H9 (cell line): ENCODE measurements around the gene CCDC7. TPM values are rescaled to one million over a fixed set of nuclear protein-coding genes. Genes with fewer than 3 reads are reported as not detected.

Experiments used
- DNase-seq: peaks from one replicate; pipeline ENCODE4 v3.0.0-alpha.2; 2017
- H2AFZ ChIP-seq: one replicate; pipeline ENCODE4 v1.6.1; 2013; ENCODE audit warnings: mild to moderate bottlenecking, low read length, control low read depth, moderate library complexity
- H2AK5ac ChIP-seq: 2 replicates; pipeline ENCODE4 v1.6.1; 2013; ENCODE audit warnings: low read length, control low read depth, mixed read lengths; ENCODE audit not compliant: insufficient read length
- H2BK120ac ChIP-seq: one replicate; pipeline ENCODE4 v1.6.1; 2013; ENCODE audit warnings: low read depth, mild to moderate bottlenecking, low read length, control low read depth, inconsistent platforms; ENCODE audit not compliant: poor library complexity, severe bottlenecking
- H2BK12ac ChIP-seq: 2 replicates; pipeline ENCODE4 v1.6.1; 2013; ENCODE audit warnings: low read length, control low read depth, mixed read lengths, low read depth; ENCODE audit not compliant: insufficient read length
- H2BK15ac ChIP-seq: 2 replicates; pipeline ENCODE4 v1.6.1; 2013; ENCODE audit warnings: low read depth, low read length, control low read depth
- H2BK20ac ChIP-seq: one replicate; pipeline ENCODE4 v1.6.1; 2013; ENCODE audit warnings: low read depth, mild to moderate bottlenecking, low read length, control low read depth, inconsistent platforms; ENCODE audit not compliant: poor library complexity, severe bottlenecking
- H2BK5ac ChIP-seq: 2 replicates; pipeline ENCODE4 v1.6.1; 2013; ENCODE audit warnings: low read length, control low read depth, mixed read lengths; ENCODE audit not compliant: insufficient read length
- H3K14ac ChIP-seq: 2 replicates; pipeline ENCODE4 v1.6.1; 2013; ENCODE audit warnings: low read length, control low read depth; ENCODE audit not compliant: insufficient read depth
- H3K18ac ChIP-seq: 2 replicates; pipeline ENCODE4 v1.6.1; 2013; ENCODE audit warnings: low read depth, mild to moderate bottlenecking, mixed read lengths, low read length, control low read depth; ENCODE audit not compliant: insufficient read length
- H3K23ac ChIP-seq: 2 replicates; pipeline ENCODE4 v1.6.1; 2013; ENCODE audit warnings: low read length, control low read depth, mixed read lengths, low read depth; ENCODE audit not compliant: insufficient read length
- H3K23me2 ChIP-seq: 2 replicates; pipeline ENCODE4 v1.6.1; 2013; ENCODE audit warnings: low read depth, mild to moderate bottlenecking, mixed read lengths, low read length, control low read depth; ENCODE audit not compliant: insufficient read length, poor library complexity, severe bottlenecking
- H3K27ac ChIP-seq: 2 replicates; pipeline ENCODE4 v1.5.1; 2013; ENCODE audit warnings: low read length, control low read depth, mixed read lengths, low read depth; ENCODE audit not compliant: insufficient read length
- H3K27me3 ChIP-seq: 2 replicates; pipeline ENCODE4 v1.6.1; 2013; ENCODE audit warnings: low read length, control low read depth, inconsistent platforms; ENCODE audit not compliant: insufficient read depth
- H3K4ac ChIP-seq: 2 replicates; pipeline ENCODE4 v1.6.1; 2013; ENCODE audit warnings: low read depth, mild to moderate bottlenecking, control low read depth, inconsistent platforms, low read length, moderate library complexity
- H3K4me1 ChIP-seq: 2 replicates; pipeline ENCODE4 v1.6.1; 2013; ENCODE audit warnings: low read length, control low read depth, inconsistent platforms; ENCODE audit not compliant: insufficient read depth
- H3K4me2 ChIP-seq: 2 replicates; pipeline ENCODE4 v1.6.1; 2013; ENCODE audit warnings: low read length, control low read depth, mixed read lengths; ENCODE audit not compliant: insufficient read length, insufficient read depth
- H3K56ac ChIP-seq: 2 replicates; pipeline ENCODE4 v1.6.1; 2013; ENCODE audit warnings: low read depth, mild to moderate bottlenecking, mixed read lengths, low read length, control low read depth; ENCODE audit not compliant: insufficient read length
- H3K79me1 ChIP-seq: 2 replicates; pipeline ENCODE4 v1.6.1; 2013; ENCODE audit warnings: low read depth, mild to moderate bottlenecking, moderate library complexity, low read length, control low read depth, inconsistent platforms; ENCODE audit not compliant: insufficient read depth, poor library complexity, severe bottlenecking
- H3K79me2 ChIP-seq: 2 replicates; pipeline ENCODE4 v1.6.1; 2013; ENCODE audit warnings: low read length, control low read depth, inconsistent platforms; ENCODE audit not compliant: insufficient read depth
- H3K9ac ChIP-seq: 2 replicates; pipeline ENCODE4 v1.6.1; 2013; ENCODE audit warnings: low read length, control low read depth, mixed read lengths; ENCODE audit not compliant: insufficient read length; ENCODE audit errors: extremely low read depth
- H3K9me3 ChIP-seq: one replicate; pipeline ENCODE4 v1.6.1; 2013; ENCODE audit warnings: low read depth, low read length, inconsistent platforms; ENCODE audit not compliant: control insufficient read depth
- H3T11ph ChIP-seq: one replicate; pipeline ENCODE4 v1.6.1; 2013; ENCODE audit warnings: mild to moderate bottlenecking, low read length, control low read depth, inconsistent platforms
- H4K20me1 ChIP-seq: one replicate; pipeline ENCODE4 v1.6.1; 2013; ENCODE audit not compliant: control insufficient read depth, insufficient read length, insufficient read depth
- H4K5ac ChIP-seq: 2 replicates; pipeline ENCODE4 v1.6.1; 2013; ENCODE audit warnings: low read depth, mild to moderate bottlenecking, mixed read lengths, low read length, control low read depth; ENCODE audit not compliant: insufficient read length
- H4K8ac ChIP-seq: replicated peaks from 2 replicates; pipeline ENCODE4 v1.6.1; 2013; ENCODE audit warnings: low read length, control low read depth, mixed read lengths, low read depth; ENCODE audit not compliant: insufficient read length
- H4K91ac ChIP-seq: 2 replicates; pipeline ENCODE4 v1.6.1; 2013; ENCODE audit warnings: low read depth, mild to moderate bottlenecking, moderate library complexity, mixed read lengths, low read length, control low read depth; ENCODE audit not compliant: insufficient read length
- H3K27ac Mint-ChIP-seq, 3 experiments: 2 replicates in 2 of 3; 3 replicates in 1 of 3; pipeline ENCODE4 v1.8.0; 2020 to 2021; ENCODE audit warnings: mixed read lengths in 3 of 3, mild to moderate bottlenecking in 1 of 3, moderate library complexity in 1 of 3
- H3K27me3 Mint-ChIP-seq: 2 replicates; pipeline ENCODE4 v1.8.0; 2021; ENCODE audit warnings: low read depth, mild to moderate bottlenecking, moderate library complexity, mixed read lengths
- H3K36me3 Mint-ChIP-seq, 3 experiments: 2 replicates in 2 of 3; 3 replicates in 1 of 3; pipeline ENCODE4 v1.8.0; 2020 to 2021; ENCODE audit warnings: low read depth in 3 of 3, mixed read lengths in 3 of 3; ENCODE audit not compliant: insufficient read depth in 1 of 3
- H3K4me1 Mint-ChIP-seq, 2 experiments: 2 replicates each; pipeline ENCODE4 v1.8.0; 2020; ENCODE audit warnings: mixed read lengths in 2 of 2
- H3K4me3 Mint-ChIP-seq, 2 experiments: 2 replicates in 1 of 2; 3 replicates in 1 of 2; pipeline ENCODE4 v1.8.0; 2020 to 2021; ENCODE audit warnings: mild to moderate bottlenecking in 2 of 2, mixed read lengths in 2 of 2, moderate library complexity in 1 of 2
- H3K9me3 Mint-ChIP-seq, 2 experiments: 2 replicates in 1 of 2; 3 replicates in 1 of 2; pipeline ENCODE4 v1.8.0; 2020; ENCODE audit warnings: mild to moderate bottlenecking in 2 of 2, mixed read lengths in 2 of 2, moderate library complexity in 1 of 2
- CTCF ChIP-seq: fragments of 200-600 bp; sonication (generic); conservative IDR thresholded peaks from 3 replicates; pipeline ENCODE4 v1.8.0; 2021; ENCODE audit warnings: antibody characterized with exemption, mild to moderate bottlenecking
- total RNA-seq: library from RNA; stranded (reverse); gene quantifications from 2 replicates; pipeline ENCODE4 v1.2.1, GENCODE V29; 2021

Gene CCDC7
- total RNA-seq, 1 experiment from 2014 or later, result 1.6 TPM

GRCh38 chr10:32577448-32577847 lies 131.5 kb downstream of the CCDC7 start:
- no peak overlapping the region for H3K18ac ChIP-seq
- H2BK15ac ChIP-seq, result no peak overlapping the region
- DNase-seq, result no peak
- Mint-ChIP-seq H3K27ac (no peak overlapping the region), H3K9me3 (no peaks in the 10 kb centered on the region), H3K27me3 (no peaks in the 10 kb centered on the region), H3K4me3 (no peak overlapping the region), H3K4me1 (no peaks in the 10 kb centered on the region), H3K36me3 (no peaks in the 10 kb centered on the region)
- H2AK5ac ChIP-seq, result no peak overlapping the region
- H4K91ac ChIP-seq, result no peak overlapping the region
- no peaks in the 10 kb centered on the region for H3K4me1 ChIP-seq
- no peak overlapping the region for H2BK5ac ChIP-seq
- no peak overlapping the region for H3T11ph ChIP-seq
- H3K14ac ChIP-seq, result no peak overlapping the region
- no peak overlapping the region for H2BK12ac ChIP-seq
- H2AFZ ChIP-seq, result no peak overlapping the region
- H3K56ac ChIP-seq, result no peak overlapping the region
- H4K20me1 ChIP-seq, result no peaks in the 10 kb centered on the region
- H3K79me2 ChIP-seq, result no peaks in the 10 kb centered on the region
- H2BK120ac ChIP-seq, result no peak overlapping the region
- no peak overlapping the region for H3K23ac ChIP-seq
- no peaks in the 10 kb centered on the region for H3K23me2 ChIP-seq
- no peak overlapping the region for H3K4me2 ChIP-seq
- no peak overlapping the region for H3K9ac ChIP-seq
- no peaks in the 10 kb centered on the region for H3K9me3 ChIP-seq
- H4K5ac ChIP-seq, result no peak overlapping the region
- no peaks in the 10 kb centered on the region for H3K27me3 ChIP-seq
- no peak overlapping the region for H4K8ac ChIP-seq
- no peak overlapping the region for H3K27ac ChIP-seq
- no peaks in the 10 kb centered on the region for H3K79me1 ChIP-seq
- no peak overlapping the region for H3K4ac ChIP-seq
- no peak for TF ChIP-seq CTCF
- H2BK20ac ChIP-seq, result no peak overlapping the region
